ENCODE measurements around the gene PARVG. TPM values are rescaled to one million over a fixed set of nuclear protein-coding genes. Genes with fewer than 3 reads are reported as not detected.

PARVG gene
- total RNA-seq, 1 experiment from 2014 or later: 13.9 TPM

DNA sequence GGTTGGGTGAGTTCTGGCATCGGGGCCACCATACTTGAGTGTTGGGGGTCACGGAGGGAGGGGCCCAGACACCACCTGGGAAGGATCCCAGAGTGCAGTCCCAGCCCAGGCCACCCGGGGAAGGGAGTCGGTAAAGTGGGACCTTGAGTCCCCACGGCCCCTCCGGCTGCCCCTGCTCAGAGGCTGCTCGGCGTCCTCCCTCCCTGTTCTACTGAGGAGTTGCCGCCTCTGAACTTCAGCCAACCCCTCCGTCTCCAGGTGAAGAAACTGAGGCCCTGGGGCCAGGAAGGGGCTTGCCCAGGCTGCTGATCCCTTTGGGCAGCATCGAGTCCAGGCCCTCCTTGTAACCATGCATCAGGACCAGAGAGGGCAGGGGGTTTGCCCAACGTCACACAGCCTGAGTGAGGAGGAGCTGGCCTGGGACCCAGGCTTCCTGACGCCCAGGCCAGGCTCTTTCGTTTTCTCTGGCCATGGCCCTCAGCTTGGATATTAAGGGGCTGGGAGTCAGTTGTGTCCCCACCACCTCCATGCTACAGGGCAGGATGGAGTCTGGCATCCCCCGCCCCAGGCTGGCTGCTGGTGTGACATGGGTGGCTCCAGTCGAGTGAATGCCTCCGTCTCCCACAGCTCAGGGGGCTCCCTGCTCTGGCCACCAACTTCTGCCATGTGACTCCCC is 1.3 kb downstream of the PARVG start:
- intact Hi-C loops (cut with micrococcal nuclease; ENCODE audit: unreplicated experiment): no loop called here
- DNase-seq (ENCODE audit: low spot score): no peak
- TF ChIP-seq, protein P1, sequence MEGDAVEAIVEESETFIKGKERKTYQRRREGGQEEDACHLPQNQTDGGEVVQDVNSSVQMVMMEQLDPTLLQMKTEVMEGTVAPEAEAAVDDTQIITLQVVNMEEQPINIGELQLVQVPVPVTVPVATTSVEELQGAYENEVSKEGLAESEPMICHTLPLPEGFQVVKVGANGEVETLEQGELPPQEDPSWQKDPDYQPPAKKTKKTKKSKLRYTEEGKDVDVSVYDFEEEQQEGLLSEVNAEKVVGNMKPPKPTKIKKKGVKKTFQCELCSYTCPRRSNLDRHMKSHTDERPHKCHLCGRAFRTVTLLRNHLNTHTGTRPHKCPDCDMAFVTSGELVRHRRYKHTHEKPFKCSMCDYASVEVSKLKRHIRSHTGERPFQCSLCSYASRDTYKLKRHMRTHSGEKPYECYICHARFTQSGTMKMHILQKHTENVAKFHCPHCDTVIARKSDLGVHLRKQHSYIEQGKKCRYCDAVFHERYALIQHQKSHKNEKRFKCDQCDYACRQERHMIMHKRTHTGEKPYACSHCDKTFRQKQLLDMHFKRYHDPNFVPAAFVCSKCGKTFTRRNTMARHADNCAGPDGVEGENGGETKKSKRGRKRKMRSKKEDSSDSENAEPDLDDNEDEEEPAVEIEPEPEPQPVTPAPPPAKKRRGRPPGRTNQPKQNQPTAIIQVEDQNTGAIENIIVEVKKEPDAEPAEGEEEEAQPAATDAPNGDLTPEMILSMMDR (conservative IDR thresholded peaks at IDR 0.05; ENCODE audit: low read depth, low read length): no peak
- TF ChIP-seq EZH2 (IDR thresholded peaks at IDR 0.05; ENCODE audit: borderline replicate concordance, low read depth, low read length, poor library complexity, severe bottlenecking): no peak
- peak overlapping the region; percentile 47 for H3K27ac ChIP-seq (ENCODE audit: low read depth, low read length, poor library complexity, severe bottlenecking)
- POLR2A ChIA-PET (ENCODE audit: low non-redundant PET): no interaction called here
- CTCF ChIA-PET: no interaction called here
- no peaks in the 10 kb centered on the region for H3K36me3 ChIP-seq (ENCODE audit: insufficient read depth, low read length, poor library complexity, severe bottlenecking)
- no peaks in the 10 kb centered on the region for H3K9me3 ChIP-seq (ENCODE audit: low read depth, low read length, poor library complexity, severe bottlenecking)
- peaks cover 13% of the 10 kb centered on the region for H3K4me1 ChIP-seq (ENCODE audit: insufficient read depth, low read length, poor library complexity, severe bottlenecking)
- no peaks in the 10 kb centered on the region for H3K27me3 ChIP-seq (replicated peaks; ENCODE audit: insufficient read depth, low read depth, low read length, poor library complexity)
- no TSS peak for BruUV-seq (replicated peaks)
- peak overlapping the region; percentile 35 for H3K4me3 ChIP-seq (ENCODE audit: low read depth, low read length, poor library complexity, severe bottlenecking)

DNA sequence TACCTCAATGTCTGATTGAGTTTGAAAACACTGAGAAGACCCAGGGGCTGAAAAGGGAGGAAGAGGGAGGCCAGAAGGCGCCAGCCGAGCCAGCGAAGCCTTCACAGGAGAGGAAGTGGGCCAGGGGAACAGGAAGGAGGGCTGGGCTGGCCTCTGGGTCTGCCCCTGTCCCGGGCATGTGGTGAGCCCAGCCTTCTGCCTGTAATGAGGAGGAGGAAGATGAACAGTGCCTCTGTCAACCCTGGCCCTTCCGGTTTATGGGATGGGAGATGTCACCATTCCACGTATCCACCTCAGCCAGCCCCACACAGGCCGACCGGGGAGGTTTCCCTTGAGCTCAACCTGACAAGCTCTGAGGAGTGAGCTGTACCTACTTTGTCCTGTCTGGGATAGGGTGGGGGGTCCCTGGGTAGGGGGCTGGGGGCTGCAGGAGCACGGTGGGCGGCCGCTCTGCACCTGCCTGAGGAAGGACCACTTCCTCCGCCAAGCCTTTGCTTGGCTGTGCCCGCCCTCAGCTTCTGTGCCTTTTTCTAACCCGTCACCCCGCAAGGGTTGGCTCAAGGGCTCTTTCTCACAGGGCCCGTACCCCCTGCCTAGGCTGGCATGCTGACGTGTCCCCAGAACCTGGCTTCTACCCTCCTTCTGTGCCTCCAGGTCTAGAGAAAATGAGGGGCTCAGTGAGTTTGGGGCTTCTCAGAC is 2.0 kb downstream of the PARVG start:
- intact Hi-C loops (cut with micrococcal nuclease; ENCODE audit: unreplicated experiment): no loop called here
- H3K36me3 ChIP-seq (ENCODE audit: insufficient read depth, low read length, poor library complexity, severe bottlenecking): no peaks in the 10 kb centered on the region
- H3K27ac ChIP-seq (ENCODE audit: low read depth, low read length, poor library complexity, severe bottlenecking): no peak overlapping the region
- peaks cover 13% of the 10 kb centered on the region for H3K4me1 ChIP-seq (ENCODE audit: insufficient read depth, low read length, poor library complexity, severe bottlenecking)
- no TSS peak for BruUV-seq (replicated peaks)
- TF ChIP-seq EZH2 (IDR thresholded peaks at IDR 0.05; ENCODE audit: borderline replicate concordance, low read depth, low read length, poor library complexity, severe bottlenecking): no peak
- TF ChIP-seq, protein P1 (conservative IDR thresholded peaks at IDR 0.05; ENCODE audit: low read depth, low read length): no peak
- CTCF ChIA-PET: no interaction called here
- no peak for DNase-seq (ENCODE audit: low spot score)
- H3K9me3 ChIP-seq (ENCODE audit: low read depth, low read length, poor library complexity, severe bottlenecking): no peaks in the 10 kb centered on the region
- POLR2A ChIA-PET (ENCODE audit: low non-redundant PET): no interaction called here
- no peak overlapping the region for H3K4me3 ChIP-seq (ENCODE audit: low read depth, low read length, poor library complexity, severe bottlenecking)
- H3K27me3 ChIP-seq (replicated peaks; ENCODE audit: insufficient read depth, low read depth, low read length, poor library complexity): no peaks in the 10 kb centered on the region

DNA sequence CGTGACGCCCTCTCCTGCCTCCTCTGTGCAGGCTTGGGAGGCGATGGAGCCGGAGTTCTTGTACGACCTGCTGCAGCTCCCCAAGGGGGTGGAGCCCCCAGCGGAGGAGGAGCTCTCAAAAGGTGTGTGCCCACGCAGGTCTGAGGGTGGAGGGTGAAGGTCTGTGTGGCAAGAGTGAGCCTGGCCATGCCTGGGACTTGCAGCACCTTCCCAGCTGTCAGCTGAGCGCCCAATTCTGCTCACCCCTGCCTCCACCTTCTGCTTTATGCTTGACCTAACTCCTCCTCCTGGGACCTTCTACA is 2.5 kb downstream of the PARVG start:
- Histone ChIP-seq H3K36me3 (ENCODE audit: insufficient read depth, low read length, poor library complexity, severe bottlenecking) (no peaks in the 10 kb centered on the region), H3K27me3 (replicated peaks; ENCODE audit: insufficient read depth, low read depth, low read length, poor library complexity) (no peaks in the 10 kb centered on the region), H3K4me1 (ENCODE audit: insufficient read depth, low read length, poor library complexity, severe bottlenecking) (peaks cover 13% of the 10 kb centered on the region), H3K4me3 (ENCODE audit: low read depth, low read length, poor library complexity, severe bottlenecking) (no peak overlapping the region), H3K27ac (ENCODE audit: low read depth, low read length, poor library complexity, severe bottlenecking) (no peak overlapping the region), H3K9me3 (ENCODE audit: low read depth, low read length, poor library complexity, severe bottlenecking) (no peaks in the 10 kb centered on the region)
- ChIA-PET POLR2A (ENCODE audit: low non-redundant PET) (no interaction called here), CTCF (no interaction called here)
- BruUV-seq (replicated peaks): no TSS peak
- intact Hi-C loops (cut with micrococcal nuclease; ENCODE audit: unreplicated experiment): no loop called here
- no peak for TF ChIP-seq EZH2 (IDR thresholded peaks at IDR 0.05; ENCODE audit: borderline replicate concordance, low read depth, low read length, poor library complexity, severe bottlenecking)
- TF ChIP-seq, protein P1 (conservative IDR thresholded peaks at IDR 0.05; ENCODE audit: low read depth, low read length): no peak
- no peak for DNase-seq (ENCODE audit: low spot score)

Measured in A673 (cell line).